NCI-H2227 (cell line): Measurements from ENCODE around the gene ZAP70.

Experiments used
- DNase-seq: peaks from one replicate; lab custom pipeline; 2025; ENCODE audit not compliant: unreplicated experiment; lab: John Stamatoyannopoulos, UW

ZAP70 gene

DNA sequence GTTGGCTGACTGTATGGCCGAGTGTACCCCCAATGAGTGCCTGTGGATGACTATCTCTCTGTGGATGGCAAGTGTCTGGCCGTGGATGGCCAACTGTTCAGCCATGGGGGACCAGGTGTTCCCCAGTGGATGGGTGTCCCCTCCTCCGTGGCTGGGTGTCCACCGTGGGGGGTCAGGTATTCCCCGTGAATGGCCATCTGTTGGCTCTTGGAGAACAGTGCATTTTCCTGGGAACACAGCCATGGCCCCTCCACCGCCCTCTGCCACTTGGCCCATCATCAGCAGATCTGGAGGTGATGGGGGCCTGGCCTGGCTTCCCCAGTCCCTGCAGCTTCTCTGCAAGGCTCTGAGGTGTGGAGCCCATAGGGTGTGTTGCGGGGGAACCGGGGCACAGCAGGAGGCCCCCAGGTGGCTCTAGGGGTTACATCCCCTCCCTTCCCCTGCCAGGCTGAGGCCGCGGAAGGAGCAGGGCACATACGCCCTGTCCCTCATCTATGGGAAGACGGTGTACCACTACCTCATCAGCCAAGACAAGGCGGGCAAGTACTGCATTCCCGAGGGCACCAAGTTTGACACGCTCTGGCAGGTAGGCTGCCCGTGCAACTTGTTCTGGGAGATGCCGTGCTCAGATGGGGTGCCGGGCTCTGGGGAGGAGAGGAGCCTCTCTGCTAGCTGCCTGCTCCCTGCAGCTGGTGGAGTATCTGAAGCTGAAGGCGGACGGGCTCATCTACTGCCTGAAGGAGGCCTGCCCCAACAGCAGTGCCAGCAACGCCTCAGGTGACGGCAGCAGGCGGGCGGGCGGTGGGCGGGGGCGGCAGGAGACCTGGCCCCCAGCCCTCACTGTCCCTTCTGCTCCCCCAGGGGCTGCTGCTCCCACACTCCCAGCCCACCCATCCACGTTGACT is 19.3 kb downstream of the ZAP70 start:
- no peak for DNase-seq

DNA sequence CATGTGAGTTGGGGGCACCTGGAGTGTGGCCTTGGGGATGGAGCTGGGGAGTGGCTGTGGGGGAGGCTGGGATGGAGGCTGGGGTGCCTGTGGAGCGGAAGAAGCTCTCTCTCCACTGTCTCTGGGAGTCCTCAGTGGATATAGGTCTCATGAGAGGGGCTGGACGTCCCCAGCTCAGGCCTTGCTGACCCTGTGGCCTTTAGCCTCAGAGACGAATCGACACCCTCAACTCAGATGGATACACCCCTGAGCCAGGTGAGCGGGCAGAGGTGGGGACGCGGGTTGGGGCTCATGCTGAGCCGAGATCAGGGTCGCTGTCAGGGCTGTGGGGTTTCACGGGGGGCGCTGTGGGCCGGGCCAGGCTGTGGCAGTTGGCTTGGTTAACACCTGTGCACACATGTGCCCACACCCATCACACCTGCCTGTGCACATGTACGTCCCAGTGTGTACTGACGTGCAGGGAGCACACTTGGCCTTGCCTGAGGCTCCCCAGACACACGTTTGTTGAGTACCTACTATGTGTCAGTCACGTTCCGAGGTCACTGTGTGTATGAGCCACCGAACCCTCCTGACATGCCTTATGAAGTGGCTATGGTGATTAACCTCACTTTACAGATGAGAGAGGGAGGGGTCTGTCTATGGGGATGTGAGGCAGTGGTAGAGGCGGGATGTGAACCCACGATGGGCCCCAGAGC is 20.1 kb downstream of the ZAP70 start:
- no peak for DNase-seq

- DNase-seq = no peak
Measured at GRCh38 chr2:97734061-97735051, 21.0 kb downstream of the ZAP70 start.

DNA sequence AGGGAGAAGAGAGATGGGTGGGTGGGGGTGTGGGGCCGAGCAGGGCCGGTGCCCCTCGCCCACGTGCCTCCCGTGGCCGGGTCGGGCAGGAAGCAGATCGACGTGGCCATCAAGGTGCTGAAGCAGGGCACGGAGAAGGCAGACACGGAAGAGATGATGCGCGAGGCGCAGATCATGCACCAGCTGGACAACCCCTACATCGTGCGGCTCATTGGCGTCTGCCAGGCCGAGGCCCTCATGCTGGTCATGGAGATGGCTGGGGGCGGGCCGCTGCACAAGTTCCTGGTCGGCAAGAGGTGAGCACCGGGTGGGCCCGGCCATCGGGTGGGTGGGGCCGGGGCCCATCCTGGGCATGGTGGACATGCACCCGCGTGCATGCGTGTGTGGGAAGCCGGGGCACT is 21.8 kb downstream of the ZAP70 start:
- DNase-seq = no peak

DNA sequence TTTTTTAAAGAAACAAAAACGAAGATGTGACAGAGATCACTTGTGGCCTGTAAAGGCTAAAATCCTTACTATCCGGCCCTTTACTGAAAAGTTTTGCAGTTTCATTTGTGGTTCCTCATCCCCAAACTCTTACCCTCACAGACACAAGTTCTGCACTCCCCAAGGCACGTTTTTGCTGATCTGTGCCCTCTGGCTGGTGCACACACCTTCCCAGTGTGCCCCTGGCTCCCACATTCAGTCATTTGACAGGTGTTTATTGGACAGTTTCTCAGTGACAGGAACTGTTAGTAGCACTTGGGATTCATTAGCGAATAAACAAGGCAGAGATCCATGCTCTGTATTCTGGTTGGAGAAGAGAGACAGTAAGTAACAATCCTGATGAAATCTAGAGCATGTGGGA is 22.8 kb downstream of the ZAP70 start:
- DNase-seq = no peak

- DNase-seq = no peak
Measured at GRCh38 chr2:97736608-97737330, 23.4 kb downstream of the ZAP70 start.

DNA sequence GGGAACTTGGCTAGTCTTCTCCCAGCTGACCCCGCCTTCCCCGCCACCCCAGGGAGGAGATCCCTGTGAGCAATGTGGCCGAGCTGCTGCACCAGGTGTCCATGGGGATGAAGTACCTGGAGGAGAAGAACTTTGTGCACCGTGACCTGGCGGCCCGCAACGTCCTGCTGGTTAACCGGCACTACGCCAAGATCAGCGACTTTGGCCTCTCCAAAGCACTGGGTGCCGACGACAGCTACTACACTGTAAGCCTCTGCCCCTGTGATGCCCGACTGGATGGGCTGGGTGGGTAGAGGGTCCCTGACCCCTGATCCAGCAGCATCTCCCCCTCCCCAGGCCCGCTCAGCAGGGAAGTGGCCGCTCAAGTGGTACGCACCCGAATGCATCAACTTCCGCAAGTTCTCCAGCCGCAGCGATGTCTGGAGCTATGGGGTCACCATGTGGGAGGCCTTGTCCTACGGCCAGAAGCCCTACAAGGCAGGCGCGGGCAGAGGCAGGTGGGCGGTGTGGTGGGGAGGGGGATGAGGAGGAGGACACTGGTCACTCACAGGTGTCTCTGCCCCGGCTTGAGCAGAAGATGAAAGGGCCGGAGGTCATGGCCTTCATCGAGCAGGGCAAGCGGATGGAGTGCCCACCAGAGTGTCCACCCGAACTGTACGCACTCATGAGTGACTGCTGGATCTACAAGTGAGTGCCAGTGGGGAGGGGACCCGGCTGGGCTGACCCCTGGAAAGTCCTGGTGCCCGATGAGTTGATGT is 24.2 kb downstream of the ZAP70 start:
- DNase-seq = no peak

GRCh38 chr2:97738179-97739019 is 25.0 kb downstream of the ZAP70 start:
- no peak for DNase-seq

GRCh38 chr2:97739020-97739892 is 25.9 kb downstream of the ZAP70 start:
- no peak for DNase-seq

DNA sequence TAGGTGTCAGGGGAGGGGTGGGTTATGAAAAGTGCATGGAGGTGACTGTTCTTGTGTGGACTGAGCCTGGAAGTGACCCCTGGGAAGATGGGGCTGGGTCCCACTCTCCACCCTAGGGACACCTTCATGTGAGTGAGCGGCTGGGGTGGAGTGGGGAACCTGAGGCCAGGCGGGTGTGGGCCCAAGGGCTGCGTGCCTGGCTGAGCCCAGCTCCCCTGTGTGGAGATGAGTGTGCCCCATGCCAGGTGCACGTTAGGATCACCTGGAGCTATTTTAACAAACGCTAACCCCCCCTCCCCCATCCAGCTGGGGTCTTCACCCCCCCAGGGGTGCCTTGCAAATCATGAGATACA is 26.5 kb downstream of the ZAP70 start:
- DNase-seq = no peak

DNA sequence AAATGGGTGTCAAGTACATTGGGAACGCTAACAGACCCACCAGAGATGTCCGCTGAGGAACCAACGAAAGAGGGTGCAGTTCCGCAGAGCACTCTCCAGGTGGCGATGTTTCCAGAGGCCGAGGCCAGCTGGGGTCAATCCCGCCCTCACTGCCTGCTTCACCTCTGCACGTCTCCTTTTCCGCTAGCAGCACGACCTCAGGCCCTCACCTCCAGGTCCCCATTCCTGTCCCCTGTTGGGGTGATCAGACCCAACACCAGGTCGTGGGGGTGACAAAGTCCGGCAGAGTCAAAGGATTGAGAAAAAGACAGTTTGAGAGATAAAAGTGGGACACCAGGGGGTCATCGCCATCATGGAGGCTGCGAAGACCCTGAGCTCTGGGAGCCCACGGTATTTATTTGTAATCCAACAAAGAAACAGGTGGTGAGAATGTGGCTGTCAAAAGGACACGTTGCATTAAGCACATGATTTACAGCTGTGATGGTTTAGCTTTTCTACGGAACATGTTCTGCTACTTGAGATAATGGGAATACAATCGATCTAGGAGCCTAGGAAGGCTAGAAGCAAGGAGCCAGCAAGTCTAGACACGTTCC is 27.3 kb downstream of the ZAP70 start:
- peak; percentile 89 for DNase-seq

DNA sequence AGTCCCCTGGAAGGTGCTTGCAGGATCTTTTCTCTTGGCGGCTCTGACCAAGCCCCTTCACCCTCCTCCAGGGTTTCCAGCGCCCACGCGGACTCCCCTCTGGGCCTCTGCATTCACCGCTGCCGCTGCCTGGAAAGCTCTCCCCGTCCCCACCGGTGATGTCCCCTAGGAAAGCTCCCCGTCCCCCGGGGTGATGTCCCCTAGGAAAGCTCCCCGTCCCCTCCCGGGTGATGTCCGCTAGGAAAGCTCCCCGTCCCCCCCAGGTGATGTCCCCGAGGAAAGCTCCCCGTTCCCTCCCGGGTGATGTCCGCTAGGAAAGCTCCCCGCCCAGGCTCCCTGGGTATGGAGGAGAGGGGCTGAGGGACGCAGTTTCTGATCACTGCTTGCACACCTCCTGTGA is 27.9 kb downstream of the ZAP70 start:
- DNase-seq = no peak

DNA sequence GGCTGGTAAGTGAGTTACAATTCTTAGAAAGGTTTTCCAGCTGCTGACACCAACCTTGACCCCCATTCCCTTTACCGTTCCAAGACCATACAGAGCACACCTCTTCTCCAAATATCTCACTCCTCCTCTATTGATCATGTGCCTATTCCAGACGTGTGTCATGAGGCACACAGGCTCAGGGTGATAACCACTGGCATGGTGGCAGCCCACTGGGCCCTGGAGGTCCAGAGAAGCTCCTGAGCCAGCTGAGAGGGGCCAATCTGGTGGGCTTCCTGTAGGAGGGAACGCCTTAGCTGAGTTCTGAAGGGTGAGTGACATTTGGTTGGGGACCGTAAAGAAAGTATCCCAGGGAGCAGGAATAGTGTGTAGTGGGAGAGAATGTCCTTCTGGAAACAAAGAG is 28.3 kb downstream of the ZAP70 start:
- DNase-seq = no peak

DNA sequence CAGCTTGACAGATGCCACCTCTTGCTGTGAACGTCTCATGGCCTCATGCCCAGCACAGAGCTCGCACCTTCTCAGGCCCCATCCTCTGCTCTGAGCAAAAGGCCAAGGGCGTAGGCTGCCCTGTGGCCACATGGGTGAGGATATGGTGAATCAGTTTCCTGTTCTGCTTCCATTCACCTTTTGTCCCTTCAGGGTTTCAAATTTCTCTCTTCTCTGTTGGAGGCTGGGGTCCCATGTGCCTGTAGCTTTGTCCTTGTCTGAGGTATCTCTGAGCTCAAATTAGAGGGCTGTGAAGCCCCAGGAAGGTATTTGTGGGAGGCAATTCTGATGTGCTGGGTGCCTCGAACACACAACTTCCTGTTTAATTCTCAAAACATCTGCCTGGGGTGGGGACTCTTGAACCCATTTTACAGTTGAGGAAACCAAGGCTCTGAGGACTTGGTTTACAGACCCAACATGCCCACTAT is 29.0 kb downstream of the ZAP70 start:
- DNase-seq = no peak

- DNase-seq = no peak
Measured at GRCh38 chr2:97743913-97744312, 30.5 kb downstream of the ZAP70 start.

DNA sequence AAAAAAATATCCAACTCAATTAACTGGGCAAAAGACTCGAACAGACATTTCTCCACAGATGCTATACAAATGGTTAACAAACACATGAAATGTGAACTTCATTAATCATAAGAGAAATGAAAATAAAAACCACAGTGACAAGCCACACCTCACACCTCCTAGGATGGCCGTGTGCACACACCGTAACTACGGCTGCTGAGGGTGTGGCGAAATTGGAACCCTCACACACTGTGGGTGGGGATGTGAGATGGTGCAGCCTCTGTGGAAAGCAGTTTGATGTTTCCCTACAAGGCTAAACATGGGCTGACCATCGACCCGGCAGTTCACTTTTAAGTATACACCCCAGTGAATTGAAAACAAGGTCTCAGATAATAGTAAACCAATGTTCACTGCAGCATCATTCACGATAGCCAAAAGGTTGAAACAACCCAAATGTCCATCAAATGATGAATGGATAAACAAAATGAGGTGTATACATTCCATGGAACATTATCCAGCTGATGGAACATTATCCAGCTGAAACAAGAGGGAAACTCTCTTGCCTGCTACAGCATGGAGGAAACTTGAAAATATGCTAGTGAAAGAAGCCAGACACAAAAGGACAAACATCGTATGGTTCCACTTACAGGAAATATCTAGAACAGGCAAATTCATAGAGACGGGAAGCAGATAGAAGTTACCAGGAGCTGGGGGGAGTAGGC is 32.2 kb downstream of the ZAP70 start:
- no peak for DNase-seq

DNA sequence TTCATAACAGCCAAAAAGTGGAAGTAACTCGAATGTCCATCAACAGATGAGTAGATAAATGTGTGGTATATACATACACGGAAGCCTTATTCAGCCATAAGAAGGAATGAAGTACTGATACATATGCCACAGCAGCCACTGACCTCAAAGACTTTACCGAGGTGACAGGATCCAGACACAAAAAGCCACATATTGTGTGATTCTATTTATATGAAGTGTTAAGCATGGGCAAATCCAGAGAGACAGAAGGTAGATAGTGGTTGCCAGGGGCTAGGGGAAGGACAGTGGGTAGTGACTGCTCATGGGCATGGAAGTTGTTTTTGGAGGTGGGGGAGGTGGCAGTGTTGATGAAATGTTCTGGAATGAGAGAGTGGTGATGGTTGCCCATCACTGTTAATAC is 33.9 kb downstream of the ZAP70 start:
- no peak for DNase-seq
